HG03175 (cell line): ENCODE measurements around the gene PRIM2.
"Not testable (repeated sequence)": the region's sequence is repeated elsewhere in the genome, so short reads cannot be mapped to it uniquely, and the experiment has no call there.

Source experiments
- ATAC-seq: cut with Tn5 transposase; IDR thresholded peaks from one replicate; pipeline ENCODE4 v1.9.1; 2021; ENCODE audit warnings: mild to moderate bottlenecking, moderate library complexity; ENCODE audit not compliant: unreplicated experiment

The PRIM2 gene

DNA sequence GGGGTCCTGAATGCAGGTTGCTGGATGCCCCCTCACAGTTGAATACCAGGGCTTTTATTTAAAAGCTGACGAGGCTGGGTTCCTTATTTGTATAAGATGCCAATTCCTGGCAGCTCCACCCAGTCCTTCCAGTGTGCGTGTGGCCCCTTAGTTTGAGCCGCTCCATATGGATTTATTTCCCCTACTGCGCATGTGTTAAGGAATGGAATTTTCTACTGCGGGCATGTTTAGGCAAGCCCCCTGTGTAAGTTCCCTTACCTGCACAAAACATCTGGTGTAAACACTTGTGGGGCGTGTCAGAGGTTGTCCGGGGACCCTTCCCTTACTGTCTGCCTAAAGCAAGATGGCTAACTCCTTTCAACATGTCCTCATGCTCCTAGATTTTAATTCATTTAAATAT, 174.4 kb downstream of the PRIM2 start:
- not testable (repeated sequence) for ATAC-seq

DNA sequence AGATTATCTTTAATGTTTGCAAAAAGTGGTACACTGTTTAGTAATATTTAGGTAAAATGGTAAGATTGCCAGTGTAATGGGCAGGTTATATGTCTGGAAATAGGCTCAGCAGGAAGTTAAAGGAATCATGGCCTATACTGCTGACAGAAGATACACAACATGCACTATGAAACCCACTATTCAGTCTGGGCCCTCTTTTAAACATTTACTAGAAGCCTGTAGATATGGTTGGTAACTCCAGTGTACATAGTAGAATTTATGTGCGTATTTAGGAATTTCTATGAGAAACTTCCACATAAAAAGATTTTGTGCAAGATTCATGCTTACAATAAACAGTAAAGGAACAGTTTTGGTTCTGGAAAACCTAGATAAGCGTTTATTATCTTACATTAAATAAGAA, 178.8 kb downstream of the PRIM2 start:
- ATAC-seq = not testable (repeated sequence)

DNA sequence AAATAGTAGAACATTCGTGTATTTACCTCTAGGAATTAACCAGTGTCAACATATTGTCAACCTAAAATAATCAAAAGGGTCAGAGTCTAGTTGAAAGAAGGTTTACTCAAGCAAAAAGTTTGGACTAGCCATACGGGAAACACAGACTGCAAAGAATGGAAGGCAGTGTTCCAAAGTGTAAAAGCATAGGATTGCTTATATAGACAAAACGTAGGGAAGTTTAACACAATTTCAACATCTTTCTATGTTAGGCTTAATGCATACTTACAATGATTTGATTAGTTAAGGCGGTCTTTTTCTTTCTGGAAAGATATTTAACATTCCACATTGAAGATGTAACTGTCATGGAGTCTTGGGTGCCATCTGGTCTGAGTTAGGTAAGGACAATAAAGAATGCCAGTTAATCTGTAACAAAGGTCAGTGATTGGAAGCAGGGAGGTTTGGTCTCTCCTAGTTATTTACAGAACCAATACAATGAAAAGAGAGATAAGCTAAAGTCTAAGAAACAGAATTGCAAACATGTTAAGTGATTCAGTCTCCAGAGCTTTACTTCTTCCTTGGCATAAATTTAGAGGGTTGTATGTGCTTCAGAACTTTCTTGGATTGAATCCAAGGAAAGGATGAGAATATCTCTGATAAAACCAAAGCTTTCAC, 183.1 kb downstream of the PRIM2 start:
- ATAC-seq = not testable (repeated sequence)

DNA sequence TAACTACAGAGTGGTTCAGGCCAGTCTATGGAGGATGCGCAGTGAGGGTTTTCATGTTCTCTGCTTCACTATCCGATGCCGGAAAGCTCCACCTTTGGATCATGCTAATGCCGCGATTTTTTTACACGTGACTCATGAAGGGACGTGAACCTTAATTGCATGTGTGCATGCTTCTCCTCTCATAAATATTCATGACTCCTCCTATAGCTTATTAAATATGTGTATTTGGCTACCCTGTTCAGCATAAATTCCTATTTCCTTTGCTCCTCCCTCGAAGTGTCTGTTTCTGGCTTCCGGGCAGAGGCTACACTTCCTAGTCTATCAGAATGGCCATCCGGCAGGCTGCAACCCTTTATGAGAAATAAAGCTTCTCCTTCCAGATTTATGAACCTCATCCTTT, 185.0 kb downstream of the PRIM2 start:
- ATAC-seq = not testable (repeated sequence)

DNA sequence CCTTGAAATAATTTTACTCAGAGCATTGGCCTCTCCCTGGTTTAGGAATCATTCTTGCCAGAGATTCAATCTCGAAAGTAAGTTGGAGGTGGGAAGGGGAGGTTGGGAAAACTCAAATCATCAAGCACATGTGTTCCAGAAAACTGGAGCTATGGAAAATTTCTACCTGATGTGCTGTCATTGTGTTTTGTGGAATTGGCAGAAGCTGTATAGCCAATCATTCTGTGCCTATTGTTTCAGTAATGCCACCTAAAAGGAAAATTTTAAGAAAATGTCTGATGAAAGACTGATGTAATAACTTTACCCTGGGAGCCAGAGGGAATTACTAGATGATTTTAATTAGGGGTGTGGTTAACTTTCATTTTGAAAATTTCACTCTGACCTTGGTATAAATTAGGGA, 187.8 kb downstream of the PRIM2 start:
- ATAC-seq = not testable (repeated sequence)

DNA sequence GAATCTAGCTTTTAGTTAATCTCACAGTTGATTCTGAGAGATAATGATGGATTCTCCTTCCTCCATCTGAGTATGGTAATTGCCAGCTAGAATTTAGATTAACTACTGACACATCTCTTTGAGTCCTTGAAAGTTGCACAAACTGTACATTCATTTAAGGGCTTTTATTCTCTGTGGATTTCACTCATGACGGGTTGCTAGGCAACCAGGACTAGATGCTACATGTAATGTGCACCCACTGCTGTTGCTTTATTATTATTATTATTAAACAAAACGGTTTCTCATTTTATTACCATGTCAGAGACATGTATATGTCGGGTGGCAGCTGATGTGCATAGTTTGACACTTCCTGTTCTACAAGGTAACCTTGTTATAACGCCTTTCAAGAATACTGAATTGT, 193.0 kb downstream of the PRIM2 start:
- not testable (repeated sequence) for ATAC-seq

DNA sequence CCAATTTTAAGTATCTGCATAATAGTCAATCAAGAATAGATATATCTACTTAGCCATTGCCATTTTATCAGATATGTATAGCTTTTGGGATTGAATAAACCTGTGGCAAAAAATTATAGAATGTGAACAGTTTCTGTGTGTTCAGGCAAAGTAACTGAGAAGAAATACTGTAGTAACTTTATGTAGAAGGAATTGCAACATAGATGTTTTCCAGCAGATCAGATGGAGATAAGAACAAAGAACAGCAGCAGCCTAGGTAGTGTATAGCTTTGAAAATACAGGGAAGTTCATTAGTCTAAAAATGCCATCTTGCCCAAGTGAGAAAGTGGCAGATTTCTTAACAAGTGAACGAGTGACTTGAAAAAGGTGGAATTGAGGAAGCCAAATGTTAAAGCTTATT, 197.7 kb downstream of the PRIM2 start:
- not testable (repeated sequence) for ATAC-seq

DNA sequence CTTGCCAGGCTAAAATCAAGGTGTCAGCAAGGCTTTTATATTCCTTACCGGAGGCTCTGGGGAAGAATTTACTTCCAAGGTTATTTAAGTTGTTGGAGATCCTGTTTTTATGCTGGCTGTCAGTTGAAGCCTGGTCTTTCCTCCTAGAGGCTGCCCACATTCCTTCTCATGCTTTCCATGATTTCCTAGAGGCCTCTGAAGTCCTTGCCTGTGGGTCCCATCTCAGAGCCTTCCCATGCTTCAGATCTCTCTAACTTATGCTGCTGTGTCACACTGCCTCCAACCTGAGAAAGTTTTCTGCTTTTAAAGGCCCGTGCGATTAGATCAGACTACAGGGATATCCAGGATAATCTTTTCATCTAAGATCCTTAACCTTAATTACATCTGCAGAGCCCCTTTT, 198.4 kb downstream of the PRIM2 start:
- not testable (repeated sequence) for ATAC-seq

DNA sequence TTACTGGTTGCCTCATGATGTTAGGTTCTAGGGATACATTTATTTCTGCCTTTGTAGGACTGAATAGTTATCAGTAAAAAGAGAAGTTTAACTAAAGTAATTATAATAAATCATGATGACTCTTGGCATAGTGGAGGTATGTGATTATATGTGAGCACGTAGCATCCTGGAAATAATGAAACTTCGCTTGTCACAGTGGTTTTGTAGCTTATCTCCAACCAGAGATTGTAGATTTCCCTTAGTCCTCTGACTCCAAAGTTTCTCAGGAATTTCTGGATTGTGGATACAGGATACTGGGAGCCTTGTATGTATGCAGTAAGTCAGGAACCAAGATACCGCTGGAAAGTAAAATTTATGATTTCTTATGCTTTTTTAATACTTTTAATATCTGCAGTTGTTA, 199.3 kb downstream of the PRIM2 start:
- not testable (repeated sequence) for ATAC-seq

DNA sequence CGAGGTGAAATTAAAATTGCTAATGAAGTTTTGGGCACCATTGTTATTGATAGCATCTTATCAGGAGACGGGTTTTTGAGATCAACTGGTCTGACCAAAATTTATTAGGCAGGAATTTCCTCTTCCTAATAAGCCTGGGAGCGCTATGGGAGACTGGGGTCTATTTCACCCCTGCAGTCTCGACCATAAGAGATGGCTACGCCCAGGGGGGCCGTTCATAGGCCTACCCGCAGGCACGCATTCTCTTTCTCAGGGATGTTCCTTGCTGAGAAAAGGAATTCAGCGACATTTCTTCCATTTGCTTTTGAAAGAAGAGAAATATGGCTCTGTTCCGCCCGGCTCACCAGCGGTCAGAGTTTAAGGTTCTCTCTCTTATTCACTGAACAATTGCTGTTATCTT, 201.8 kb downstream of the PRIM2 start:
- ATAC-seq = not testable (repeated sequence)

DNA sequence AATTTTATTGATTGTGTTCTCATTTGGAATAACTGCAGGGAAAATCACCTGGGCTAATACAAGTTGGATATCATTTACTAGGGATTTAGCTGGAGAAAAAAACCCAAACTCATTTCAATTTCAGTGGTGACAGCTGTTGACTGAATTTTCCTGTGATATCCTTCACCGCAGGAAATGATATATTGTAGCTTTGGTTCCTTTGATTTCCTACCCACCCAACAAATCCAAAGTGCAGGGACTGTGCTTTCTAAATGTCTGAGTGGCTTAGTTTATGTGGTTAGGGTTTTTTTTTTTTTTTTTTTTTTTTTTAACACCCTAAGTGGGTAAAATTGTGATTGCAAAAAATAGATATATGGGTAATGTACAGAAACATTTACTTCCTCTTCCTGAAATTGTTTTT, 203.7 kb downstream of the PRIM2 start:
- ATAC-seq = not testable (repeated sequence)

DNA sequence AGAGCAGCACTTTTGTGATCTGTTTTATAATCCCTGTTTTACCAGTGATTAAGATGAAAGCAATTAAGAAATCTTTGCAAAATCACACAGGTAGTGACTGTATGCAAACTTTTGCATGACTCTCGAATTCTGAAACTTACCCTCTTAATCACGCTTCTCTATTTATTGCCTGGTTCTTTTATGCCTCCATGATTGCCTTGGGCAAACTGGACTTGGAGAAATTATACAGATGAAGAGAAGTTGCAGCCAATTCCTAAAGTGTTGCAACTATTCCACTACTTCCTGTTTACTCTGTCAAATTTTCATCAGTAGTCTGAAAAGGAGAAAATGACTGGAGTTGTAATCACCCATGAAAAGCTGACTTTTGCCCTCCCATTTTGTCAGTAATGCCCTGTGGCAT, 205.8 kb downstream of the PRIM2 start:
- ATAC-seq = not testable (repeated sequence)

DNA sequence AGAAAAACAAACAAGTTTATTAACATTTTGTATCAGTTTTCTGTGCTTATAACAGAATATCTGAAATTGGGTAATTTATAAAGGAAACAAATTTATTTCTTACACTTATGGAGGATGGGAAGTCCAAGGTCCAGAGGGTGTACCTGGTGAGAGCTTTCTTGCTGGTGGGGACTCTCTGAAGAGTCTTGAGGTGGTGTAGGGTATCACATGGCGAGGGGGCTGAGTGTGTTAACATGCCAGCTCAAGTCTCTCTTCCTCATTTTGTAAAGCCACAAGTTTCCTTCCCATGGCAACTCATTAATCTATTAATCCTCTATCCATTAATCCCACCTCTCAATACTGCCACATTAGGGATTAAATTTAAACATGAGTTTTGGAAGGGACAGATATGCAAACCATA, 212.3 kb downstream of the PRIM2 start:
- ATAC-seq = not testable (repeated sequence)

DNA sequence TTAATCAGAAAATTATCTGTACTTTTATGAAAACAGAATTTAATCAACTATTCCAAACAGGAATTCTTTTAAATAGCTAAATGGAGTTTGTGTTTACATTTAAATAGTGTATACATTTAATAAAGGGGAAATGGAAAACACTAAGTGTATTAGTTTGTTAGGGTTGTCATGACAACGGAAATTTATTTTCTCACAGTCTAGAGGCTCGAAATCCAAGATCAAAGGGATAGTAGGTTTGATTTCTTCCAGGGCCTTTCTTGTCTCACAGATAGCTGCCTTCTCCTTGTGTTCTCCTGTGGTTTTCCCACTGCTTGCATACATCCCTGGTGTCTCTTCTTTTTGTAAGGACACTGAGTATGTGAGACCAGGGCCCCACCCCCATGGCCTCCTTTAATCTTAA, 215.2 kb downstream of the PRIM2 start:
- ATAC-seq = not testable (repeated sequence)

DNA sequence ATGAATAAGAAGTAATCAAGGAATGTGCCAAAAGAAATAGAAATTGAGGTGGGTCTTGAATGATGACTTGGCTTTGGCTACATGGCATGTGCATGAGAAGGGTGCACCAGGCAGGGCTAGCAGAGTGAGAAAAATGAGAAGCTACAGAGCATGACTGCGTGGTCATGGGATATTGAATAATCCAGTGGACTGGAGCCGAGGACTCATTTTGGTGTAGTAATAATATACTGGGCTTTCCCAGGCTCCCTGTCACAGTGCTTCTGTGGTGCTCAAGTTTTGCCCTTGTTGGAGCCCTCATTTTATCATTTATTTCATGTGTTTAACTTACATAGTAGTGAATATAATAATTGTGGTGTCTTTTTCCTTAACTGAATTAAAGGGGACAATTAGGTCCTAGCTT, 217.7 kb downstream of the PRIM2 start:
- ATAC-seq = not testable (repeated sequence)

DNA sequence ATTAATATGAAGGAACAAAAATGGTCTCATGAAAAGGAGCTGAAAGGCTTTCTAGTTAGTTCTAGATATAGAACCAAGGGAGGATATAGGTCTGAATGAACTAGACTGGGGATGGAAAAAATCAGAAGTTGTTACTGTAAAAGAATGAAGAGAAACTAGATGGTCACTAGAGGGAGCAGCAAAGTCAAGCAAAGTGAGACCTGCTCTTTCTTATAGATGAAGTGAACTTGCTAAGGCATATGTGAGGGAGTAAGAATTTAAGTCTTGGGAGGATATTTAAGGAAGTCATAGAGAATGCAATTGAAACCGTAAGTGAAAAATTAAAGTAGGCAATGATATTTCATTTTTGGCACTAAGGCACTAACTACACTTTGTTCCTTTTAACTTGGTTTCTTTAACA, 218.6 kb downstream of the PRIM2 start:
- ATAC-seq = peak; percentile 66

DNA sequence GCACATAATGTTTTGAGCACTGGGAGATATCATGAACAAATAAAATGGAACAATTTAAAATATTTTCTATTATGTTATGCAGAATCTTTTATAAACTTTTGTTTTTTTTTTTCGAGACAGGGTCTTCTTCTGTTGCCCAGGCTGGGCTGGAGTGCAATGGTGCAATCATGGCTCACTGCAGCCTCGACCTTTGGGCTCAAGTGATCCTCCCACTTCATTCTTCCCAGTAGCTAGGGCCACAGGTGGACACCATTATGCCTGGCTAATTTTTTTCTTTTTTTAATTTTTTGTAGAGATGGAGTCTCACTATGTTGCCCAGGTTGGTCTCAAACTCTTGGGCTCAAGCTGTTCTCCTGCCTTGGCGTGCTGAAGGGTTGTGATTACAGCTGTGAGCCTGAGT, 220.5 kb downstream of the PRIM2 start:
- ATAC-seq = not testable (repeated sequence)

DNA sequence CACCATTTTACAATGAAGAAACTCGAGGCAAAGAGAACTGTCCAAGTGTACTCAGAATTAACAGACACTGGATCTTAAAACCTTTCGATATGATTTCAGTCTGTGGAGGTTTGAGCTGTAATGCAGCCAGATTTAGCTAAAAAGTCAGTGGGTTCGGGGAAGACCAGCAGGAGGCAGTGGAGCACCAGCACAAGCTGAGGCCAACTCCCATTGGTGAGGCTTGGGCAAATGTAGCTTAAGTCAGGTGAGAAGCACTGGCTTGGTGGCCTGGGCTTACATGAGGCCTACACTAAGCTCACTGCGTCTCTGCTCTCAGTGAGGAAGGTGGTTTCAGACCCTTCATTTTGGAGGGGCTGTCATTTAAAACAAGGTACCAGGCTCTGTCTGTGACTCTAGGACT, 234.5 kb downstream of the PRIM2 start:
- ATAC-seq = not testable (repeated sequence)

DNA sequence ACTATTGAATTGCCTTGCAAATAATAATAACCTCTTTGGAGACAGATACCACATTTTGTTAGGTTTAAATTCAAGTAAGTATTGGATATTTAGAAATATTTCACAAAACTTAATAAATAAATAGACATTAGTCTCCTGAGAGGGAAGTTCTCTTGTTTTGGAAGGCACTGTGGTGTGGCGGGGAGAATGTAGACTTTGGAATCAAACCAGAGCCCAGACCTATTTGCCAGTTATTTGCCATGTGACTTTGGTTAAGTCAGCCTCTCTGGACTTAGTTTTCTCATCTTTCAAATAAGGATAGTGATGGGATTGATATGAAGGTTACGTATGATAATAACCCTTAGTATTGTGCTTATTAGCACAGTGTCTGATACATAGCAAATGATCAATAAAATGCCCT, 240.4 kb downstream of the PRIM2 start:
- not testable (repeated sequence) for ATAC-seq

DNA sequence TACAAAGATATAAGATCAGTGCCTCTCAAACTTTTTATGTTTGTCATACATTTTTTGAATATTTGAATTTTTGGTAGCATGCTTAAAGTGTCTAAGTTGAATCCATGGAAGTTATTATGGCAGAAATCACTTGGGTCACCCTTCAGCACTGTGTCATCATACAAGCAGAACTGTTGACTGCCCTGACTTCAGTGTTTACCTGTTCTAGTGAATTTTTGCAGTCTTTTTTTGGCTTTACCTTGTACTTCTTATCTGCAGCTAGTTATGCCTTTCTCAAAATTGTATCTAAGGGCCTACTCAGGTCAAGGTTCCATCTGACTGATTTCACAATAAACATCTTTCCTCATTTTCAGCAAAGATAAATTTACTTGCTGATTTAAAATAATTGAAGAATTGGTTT, 241.7 kb downstream of the PRIM2 start:
- not testable (repeated sequence) for ATAC-seq

DNA sequence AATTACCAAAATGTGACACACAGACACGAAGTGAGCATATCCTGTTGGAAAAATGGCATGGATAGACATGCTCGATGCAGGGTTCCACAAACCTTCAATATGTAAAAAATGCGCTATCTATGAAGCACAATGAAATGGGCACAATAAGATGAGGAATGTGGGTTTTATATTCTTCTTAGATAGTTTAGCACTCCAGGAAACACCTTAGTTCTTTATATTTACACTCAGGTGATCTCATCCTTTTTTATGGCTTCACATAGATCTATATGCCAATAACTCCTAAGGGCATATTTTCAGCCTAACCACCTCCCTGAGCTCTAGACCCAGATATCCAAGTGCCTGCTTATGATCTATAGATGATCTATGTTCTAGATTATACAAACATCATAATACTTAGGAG, 244.8 kb downstream of the PRIM2 start:
- not testable (repeated sequence) for ATAC-seq

DNA sequence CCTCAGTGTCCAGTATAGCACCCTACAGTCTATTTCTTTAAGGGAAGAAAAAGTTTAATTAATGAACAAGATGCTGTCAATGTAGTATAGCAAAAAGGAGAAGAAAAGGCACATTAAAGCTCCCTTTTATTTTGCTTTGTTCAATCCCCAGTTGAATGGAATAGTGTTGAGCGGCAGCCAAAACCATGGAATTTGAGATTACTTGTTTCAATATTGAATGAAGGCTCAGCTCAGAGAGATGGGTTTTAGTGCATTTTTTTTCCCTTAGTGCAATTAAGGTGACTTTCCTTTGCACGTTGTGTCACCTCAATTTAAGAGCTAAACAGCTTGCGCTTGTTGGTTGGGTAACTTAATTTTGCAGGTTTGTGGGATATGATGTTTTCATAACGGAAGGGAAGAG, 254.7 kb downstream of the PRIM2 start:
- not testable (repeated sequence) for ATAC-seq

DNA sequence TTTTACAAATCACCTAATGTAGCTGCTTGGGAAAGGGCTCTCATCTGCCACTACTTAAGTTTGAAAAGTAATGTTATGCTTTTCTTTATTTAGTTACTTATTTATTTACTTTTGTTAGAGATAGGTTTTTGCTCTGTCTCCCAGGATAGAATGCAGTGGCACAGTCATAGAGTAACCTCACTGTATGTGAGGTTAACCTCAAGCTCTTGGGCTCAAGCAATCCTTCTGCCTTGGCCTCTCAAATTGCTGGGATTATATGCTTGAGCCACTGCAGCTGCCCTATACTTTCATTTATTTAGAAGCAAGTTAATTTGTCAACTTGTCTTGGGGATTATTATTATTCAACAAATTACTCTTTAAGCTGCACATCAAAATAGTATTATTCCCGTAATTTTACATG, 255.4 kb downstream of the PRIM2 start:
- ATAC-seq = not testable (repeated sequence)
